GM21717 (cell line): Measurements from ENCODE around the gene CAST.

Experiments
- ATAC-seq: cut with Tn5 transposase; IDR thresholded peaks from one replicate; pipeline ENCODE4 v1.9.1; 2021; ENCODE audit warnings: mild to moderate bottlenecking, moderate library complexity; ENCODE audit not compliant: unreplicated experiment

Gene CAST

DNA sequence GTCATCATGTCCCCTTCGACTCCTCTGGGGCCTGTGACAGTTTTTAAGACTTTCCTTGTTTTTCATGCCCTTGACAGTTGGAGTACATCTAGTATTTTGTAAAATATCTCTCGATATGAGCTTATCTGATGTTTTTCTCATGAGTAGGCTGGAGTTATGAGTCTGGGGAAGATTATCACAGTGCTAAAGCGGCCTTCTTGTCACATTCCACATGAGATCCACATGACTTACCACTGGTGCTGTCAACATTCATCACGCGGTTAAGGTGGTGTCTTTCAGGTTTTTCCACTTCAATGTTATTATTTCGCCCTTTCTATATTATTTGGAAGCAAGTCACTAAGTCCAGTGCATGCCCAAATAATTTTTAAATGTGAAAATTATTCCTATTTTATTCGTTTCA, 17.1 kb upstream of the CAST start:
- no peak for ATAC-seq

DNA sequence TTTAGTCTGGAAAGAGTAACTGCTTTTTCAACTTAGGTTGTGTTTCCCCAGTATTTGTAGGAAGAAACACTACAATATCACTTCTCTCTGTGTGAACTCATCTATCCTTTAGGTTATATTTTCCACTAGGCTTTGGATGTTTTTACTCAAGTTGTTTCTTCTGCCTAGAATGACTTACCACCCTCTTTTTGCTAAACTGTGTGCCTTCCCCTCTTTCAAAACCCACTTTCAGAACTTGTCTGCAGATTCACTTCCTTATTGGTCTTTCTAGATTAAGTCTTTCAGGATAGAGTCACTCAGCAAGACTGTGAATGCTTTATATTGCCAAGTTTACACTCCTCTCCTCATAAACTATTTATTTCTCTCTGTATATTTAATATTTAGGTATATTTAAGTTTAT, 14.2 kb upstream of the CAST start:
- ATAC-seq: peak; percentile 84

- no peak for ATAC-seq
Observed at GRCh38 chr5:96648593-96648992, 13.6 kb upstream of the CAST start.

DNA sequence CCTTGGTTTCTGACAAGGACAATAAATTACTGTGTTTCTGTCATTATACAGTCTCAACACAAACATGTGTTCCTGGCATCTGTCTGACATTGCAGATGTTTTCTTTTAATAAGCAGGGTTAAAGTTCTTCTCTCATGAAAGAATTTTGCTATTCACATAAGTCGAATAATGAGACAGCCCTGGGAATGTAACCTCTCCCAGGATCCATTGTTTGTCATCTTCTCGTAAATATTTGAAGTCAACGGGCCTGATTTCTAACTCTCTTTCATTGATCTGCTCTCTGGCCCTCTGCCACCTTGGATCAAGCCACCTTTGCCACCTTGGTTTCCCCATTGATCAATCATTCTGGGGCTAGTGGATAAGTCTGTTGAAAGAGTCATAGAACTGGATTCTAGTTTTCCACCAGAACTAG, 12.9 kb upstream of the CAST start:
- ATAC-seq: no peak

GRCh38 chr5:96649681-96650540, 12.3 kb upstream of the CAST start:
- no peak for ATAC-seq

DNA sequence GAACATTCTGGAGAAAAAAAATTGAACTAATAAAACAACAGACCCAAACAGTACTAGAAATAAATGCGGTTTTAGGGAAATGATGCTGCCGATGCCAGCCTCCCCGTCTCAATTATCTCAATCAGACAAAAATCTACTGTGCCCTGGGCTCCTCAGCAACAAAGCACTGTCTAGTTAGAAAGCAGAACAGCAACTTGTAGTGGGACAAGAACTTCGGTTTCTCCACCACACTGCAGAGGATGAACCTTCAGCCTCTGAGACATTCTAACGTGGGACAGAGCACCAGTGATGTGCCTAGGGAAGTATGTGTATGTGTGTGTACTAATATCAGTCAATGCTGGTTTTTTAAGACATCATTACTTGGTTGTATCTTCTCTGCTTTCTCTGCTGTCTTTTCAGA, 11.1 kb upstream of the CAST start:
- no peak for ATAC-seq

GRCh38 chr5:96651948-96652753, 10.0 kb upstream of the CAST start:
- ATAC-seq: no peak

GRCh38 chr5:96652769-96653454, 9.3 kb upstream of the CAST start:
- ATAC-seq: no peak

- no peak for ATAC-seq
Observed at GRCh38 chr5:96654209-96654608, 8.0 kb upstream of the CAST start.

GRCh38 chr5:96655085-96655484, 7.1 kb upstream of the CAST start:
- no peak for ATAC-seq

GRCh38 chr5:96655506-96655905, 6.7 kb upstream of the CAST start:
- no peak for ATAC-seq

DNA sequence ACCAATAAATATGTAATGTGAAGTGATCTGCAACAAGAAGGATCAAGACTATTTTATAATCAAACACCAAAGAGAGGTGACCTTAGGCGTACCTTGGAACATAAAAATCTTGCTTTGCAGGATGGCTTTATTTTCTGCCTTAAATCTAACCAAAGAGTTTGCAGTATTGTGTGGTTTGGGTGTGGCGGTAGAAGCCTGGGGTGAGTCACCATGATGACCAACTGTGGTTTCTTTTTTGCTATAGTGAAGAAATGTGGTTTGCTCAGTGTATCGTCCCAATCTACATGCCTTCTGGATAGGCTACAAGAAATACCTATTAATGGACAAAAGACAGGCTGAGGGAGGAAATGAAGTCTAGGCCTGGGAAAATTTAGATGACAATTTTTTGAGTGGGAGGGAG, 5.1 kb upstream of the CAST start:
- peak; percentile 74 for ATAC-seq

DNA sequence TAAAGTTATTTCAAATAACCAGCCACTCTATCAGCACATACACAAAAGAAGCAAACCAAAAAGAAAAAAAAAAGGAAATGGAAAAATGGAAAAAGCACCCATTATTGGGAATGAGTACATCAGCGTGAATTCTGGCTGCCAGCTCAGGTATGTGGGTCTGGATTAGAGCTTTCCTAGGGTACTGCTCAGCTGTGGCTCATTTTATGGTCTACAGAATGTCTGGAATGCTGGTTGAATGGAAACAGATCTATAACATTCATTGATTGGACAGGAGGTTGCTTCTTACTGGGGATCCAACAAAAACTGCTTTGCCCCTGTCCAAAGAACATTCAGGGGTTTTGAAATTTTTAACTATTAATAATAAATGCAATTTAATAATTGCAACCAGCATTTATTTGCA, 3.9 kb upstream of the CAST start:
- ATAC-seq: no peak

- ATAC-seq: no peak
Observed at GRCh38 chr5:96659170-96659569, 3.0 kb upstream of the CAST start.

- peak; percentile 25 for ATAC-seq
Observed at GRCh38 chr5:96660971-96661854, 963 bp upstream of the CAST start.

GRCh38 chr5:96662725-96663518, 746 bp downstream of the CAST start:
- peak; percentile 82 for ATAC-seq

- no peak for ATAC-seq
Observed at GRCh38 chr5:96663608-96664007, 1.4 kb downstream of the CAST start.

- ATAC-seq: no peak
Observed at GRCh38 chr5:96664669-96665068, 2.5 kb downstream of the CAST start.

DNA sequence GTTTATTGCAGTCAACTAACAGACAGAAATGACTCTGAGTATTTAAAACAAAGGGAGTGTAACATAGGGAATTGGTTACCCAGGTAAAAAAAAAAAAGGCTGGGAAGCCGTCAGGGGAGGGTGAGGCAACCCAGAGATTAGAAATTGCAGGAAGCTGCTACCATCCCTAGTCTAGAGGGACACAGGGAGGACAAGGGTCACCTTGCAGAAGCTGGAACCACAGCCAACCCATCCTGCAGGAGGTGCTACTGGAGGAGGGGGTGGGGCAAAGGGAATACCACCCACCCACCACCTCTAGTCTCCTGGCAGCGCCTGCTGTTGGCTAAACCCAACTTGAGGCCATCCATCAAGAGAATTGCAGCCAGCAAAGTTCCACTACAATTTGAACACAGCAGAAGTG, 6.5 kb downstream of the CAST start:
- ATAC-seq: no peak

GRCh38 chr5:96669909-96670308, 7.7 kb downstream of the CAST start:
- ATAC-seq: no peak
